A549 (cell line): Measurements from ENCODE around the gene PAXX. TPM values are rescaled to one million over a fixed set of nuclear protein-coding genes. Genes with fewer than 3 reads are reported as not detected.
A peak's percentile ranks its signal among the peaks of the same experiment; 100 is the strongest.

ENCODE experiments used
- ATAC-seq, 2 experiments: fragments of 200-7000 bp in 1 of 2; fragments of >200 bp in 1 of 2; cut with Nextera tagmentation in 1 of 2; cut with Tn5 transposase in 1 of 2; 3 replicates each; pipeline versions ENCODE4 v1.8.0 to v1.9.1; 2018 to 2020; ENCODE audit warnings: mild to moderate bottlenecking in 1 of 2, moderate library complexity in 1 of 2
- CTCF ChIA-PET: fragments of 300-600 bp; sonication (Branson Sonifier 250); formaldehyde crosslinking; extraction: SDS; loops from one replicate; lab custom pipeline; 2021; ENCODE audit warnings: antibody characterized with exemption, inconsistent platforms; lab: Yijun Ruan, JAX
- POLR2A ChIA-PET: fragments of 350-600 bp; formaldehyde crosslinking; extraction: SDS; loops from one replicate; lab custom pipeline; 2021; ENCODE audit warnings: antibody characterized with exemption, inconsistent platforms; lab: Yijun Ruan, JAX
- DNase-seq, 2 experiments: peaks; one replicate each; pipeline versions ENCODE4 v3.0.0 to v3.0.0-alpha.2; 2011 to 2016; ENCODE audit warnings: low read depth in 1 of 2, low spot score in 1 of 2
- FAIRE-seq: peaks from 2 replicates; lab custom pipeline; 2011; peaks lifted over from hg19 to GRCh38; lab: Jason Lieb, UNC
- H3K27ac ChIP-seq, 2 experiments: fragments of >200 bp; sonication (Bioruptor Twin); formaldehyde crosslinking; 3 replicates each; pipeline ENCODE4 v1.5.1; 2016 to 2017
- H3K4me1 ChIP-seq: fragments of >200 bp; sonication (Bioruptor Twin); formaldehyde crosslinking; 3 replicates; pipeline ENCODE4 v1.6.1; 2016
- H3K4me2 ChIP-seq: fragments of >200 bp; sonication (Bioruptor Twin); formaldehyde crosslinking; 3 replicates; pipeline ENCODE4 v1.6.1; 2016
- H3K4me3 ChIP-seq: fragments of >200 bp; sonication (Bioruptor Twin); formaldehyde crosslinking; 3 replicates; pipeline ENCODE4 v1.5.1; 2016
- H3K9me3 ChIP-seq: fragments of >200 bp; sonication (Bioruptor Twin); formaldehyde crosslinking; 3 replicates; pipeline ENCODE4 v1.6.1; 2016
- BHLHE40 ChIP-seq: IDR thresholded peaks from 2 replicates; pipeline ENCODE4 v1.6.1; 2012; ENCODE audit warnings: low read depth, low read length, inconsistent platforms
- CBX2 ChIP-seq: fragments of 200-600 bp; sonication (generic); IDR thresholded peaks from 2 replicates; pipeline ENCODE4 v1.6.1; 2016; ENCODE audit warnings: low read depth, mild to moderate bottlenecking, borderline replicate concordance
- CBX8 ChIP-seq: fragments of 200-600 bp; sonication (generic); IDR thresholded peaks from 2 replicates; pipeline ENCODE4 v1.6.1; 2016
- CHD2 ChIP-seq: fragments of 150-350 bp; IDR thresholded peaks from 2 replicates; pipeline ENCODE4 v1.6.1; 2014; ENCODE audit warnings: low read length; ENCODE audit not compliant: partially characterized antibody
- EHMT2 ChIP-seq: fragments of 200-600 bp; sonication (generic); IDR thresholded peaks from 2 replicates; pipeline ENCODE4 v1.6.1; 2016; ENCODE audit warnings: antibody characterized with exemption, low read depth, mild to moderate bottlenecking, moderate library complexity
- GATA3 ChIP-seq: IDR thresholded peaks from 2 replicates; pipeline ENCODE4 v1.6.1; 2012; ENCODE audit warnings: borderline replicate concordance
- HDAC2 ChIP-seq: fragments of 200-600 bp; sonication (generic); IDR thresholded peaks from 2 replicates; pipeline ENCODE4 v1.6.1; 2016
- HOXB5 ChIP-seq: fragments of 250-450 bp; sonication (Bioruptor Pico); IDR thresholded peaks from 2 replicates; pipeline ENCODE4 v1.5.0; 2020; ENCODE audit warnings: mild to moderate bottlenecking, moderate library complexity
- JUNB ChIP-seq: fragments of >200 bp; sonication (Bioruptor Twin); formaldehyde crosslinking; IDR thresholded peaks from 2 replicates; pipeline ENCODE4 v1.6.1; 2016
- KDM5A ChIP-seq: fragments of 200-600 bp; sonication (generic); IDR thresholded peaks from 2 replicates; pipeline ENCODE4 v1.6.1; 2016; ENCODE audit warnings: antibody characterized with exemption, mild to moderate bottlenecking
- MAFK ChIP-seq: fragments of 450-650 bp; IDR thresholded peaks from 2 replicates; pipeline ENCODE4 v1.6.1; 2014; ENCODE audit not compliant: partially characterized antibody
- MYC ChIP-seq: IDR thresholded peaks from 2 replicates; pipeline ENCODE4 v1.6.1; 2012; ENCODE audit warnings: mild to moderate bottlenecking, inconsistent platforms, low read length, improper control_type of control experiment, borderline replicate concordance
- NPAS2 ChIP-seq: fragments of 250-450 bp; sonication (Bioruptor Pico); IDR thresholded peaks from 2 replicates; pipeline ENCODE4 v1.8.0; 2022; ENCODE audit warnings: mild to moderate bottlenecking, moderate library complexity, borderline replicate concordance
- NR3C1 ChIP-seq: fragments of >200 bp; sonication (Bioruptor Twin); formaldehyde crosslinking; IDR thresholded peaks from 3 replicates; pipeline ENCODE4 v1.6.1; 2017
- ZC3H11A ChIP-seq: fragments of 450-650 bp; IDR thresholded peaks from 2 replicates; pipeline ENCODE4 v1.6.1; 2014; ENCODE audit warnings: antibody characterized with exemption, mild to moderate bottlenecking
- WGBS: methylation state at CpG from one replicate; pipeline ENCODE4 v1.1.6; 2017; ENCODE audit errors: missing lambda C conversion rate; 5-methylcytosine and 5-hydroxymethylcytosine counted together
- polyA plus RNA-seq, 4 experiments: library from polyadenylated mRNA; depleted of rRNA in 3 of 4; stranded (reverse); fragments of >200 nt; fragmentation: RNase III in 1 of 4; extraction: RNeasy Plus Mini Kit Qiagen cat#74134 plus additional on column Dnase treatment in 1 of 4; gene quantifications; 2 replicates in 3 of 4; 3 replicates in 1 of 4; pipeline ENCODE4 v1.2.3, GENCODE V29; 2011 to 2017
- TF ChIP-seq, protein P1 (sequence below): fragments of >200 bp; sonication (Bioruptor Twin); formaldehyde crosslinking; IDR thresholded peaks from 3 replicates; pipeline ENCODE4 v1.6.1; 2016
- TF ChIP-seq, protein P2 (sequence below): fragments of 150-350 bp; IDR thresholded peaks from 2 replicates; pipeline ENCODE4 v1.6.1; 2014; ENCODE audit warnings: low read depth, mild to moderate bottlenecking, low read length

PAXX gene
- polyA plus RNA-seq, 2 of the 4 experiments (the other 2 are of a cell fraction) = 15.6 to 53.2 TPM

DNA sequence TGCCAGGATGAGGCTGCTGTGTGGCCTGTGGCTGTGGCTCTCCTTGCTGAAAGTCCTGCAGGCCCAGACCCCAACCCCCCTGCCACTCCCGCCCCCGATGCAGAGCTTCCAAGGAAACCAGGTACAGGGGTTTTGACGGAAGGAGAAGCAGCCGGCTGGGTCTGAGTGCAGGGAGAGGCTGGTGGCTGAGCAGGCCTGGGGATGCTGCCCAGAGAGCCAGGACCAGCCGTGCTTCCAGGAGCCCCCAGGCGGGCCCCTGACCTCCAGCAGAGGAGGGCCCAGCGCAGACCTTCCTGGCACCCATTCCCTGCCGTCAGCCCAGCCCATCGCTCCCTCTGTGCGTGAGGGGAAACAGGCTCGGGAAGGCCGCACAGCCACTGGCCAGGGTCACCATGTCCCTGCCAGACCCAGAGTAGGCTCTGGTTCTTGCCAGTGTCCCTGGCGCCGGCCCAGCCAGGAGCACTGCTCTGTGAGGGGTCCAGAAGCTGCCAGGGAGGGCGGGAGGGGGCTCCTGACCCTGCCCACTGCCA lies 39.8 kb upstream of the PAXX start:
- Histone ChIP-seq H3K4me2 (no peak overlapping the region), H3K9me3 (no peaks in the 10 kb centered on the region), H3K4me3 (no peak overlapping the region), H3K4me1 (peaks cover 26% of the 10 kb centered on the region), H3K27ac (0 out of 6 replicates have a peak overlapping the region, but pooled peaks of 1 of the 2 experiments have one; percentile 19)
- TF ChIP-seq CBX8 (no peak), MYC (no peak), MAFK (no peak), HDAC2 (no peak)
- CTCF ChIA-PET = interaction anchor here (0.5 to 11.3 kb wide), 5 partner anchors 21 to 179 kb away, joined by 3 to 282 read pairs (median 4); partner anchors contain the start of genes ABCA2 and FUT7
- POLR2A ChIA-PET = interaction anchor here (0.7 kb wide), 1 partner anchor 224 kb away, joined by 7 read pairs; no protein-coding TSS in a partner anchor
- ATAC-seq (no peak), DNase-seq (no peak), FAIRE-seq (no peak)
- WGBS = 66% methylated on average over 5 of the region's 15 CpGs

DNA sequence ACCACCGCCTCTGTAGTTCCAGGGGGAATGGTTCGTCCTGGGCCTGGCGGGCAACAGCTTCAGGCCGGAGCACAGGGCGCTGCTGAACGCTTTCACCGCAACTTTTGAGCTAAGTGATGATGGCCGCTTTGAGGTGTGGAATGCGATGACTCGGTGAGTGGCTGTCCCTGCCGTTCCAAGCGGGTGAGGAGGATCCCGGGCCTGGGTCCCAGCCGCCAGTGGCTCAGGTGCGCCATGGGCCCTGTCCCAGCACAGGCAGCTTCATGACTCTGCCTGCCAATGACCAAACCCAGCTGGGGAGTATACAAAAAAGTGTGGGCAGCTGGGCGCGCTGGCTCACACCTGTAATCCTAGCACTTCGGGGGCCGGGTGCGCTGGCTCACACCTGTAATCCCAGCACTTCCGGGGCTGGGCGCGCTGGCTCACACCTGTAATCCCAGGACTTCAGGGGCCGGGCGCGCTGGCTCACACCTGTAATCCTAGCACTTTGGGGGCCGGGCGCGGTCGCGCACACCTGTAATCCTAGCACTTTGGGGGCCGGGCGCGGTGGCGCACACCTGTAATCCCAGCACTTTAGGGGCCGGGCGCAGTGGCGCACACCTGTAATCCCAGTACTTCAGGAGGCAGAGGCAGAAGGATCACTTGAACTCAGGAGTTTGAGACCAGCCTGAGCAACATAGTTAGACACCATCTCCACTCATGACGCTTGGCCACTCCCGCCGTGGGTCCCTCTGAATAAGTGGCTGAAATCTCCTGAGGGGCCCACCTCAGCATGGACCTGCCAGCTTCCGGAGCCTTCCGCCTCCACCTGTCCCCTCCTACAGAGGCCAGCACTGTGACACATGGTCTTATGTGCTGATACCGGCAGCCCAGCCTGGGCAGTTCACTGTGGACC lies 39.1 kb upstream of the PAXX start:
- ChIA-PET POLR2A (interaction anchor here (0.7 kb wide), 1 partner anchor 225 kb away, joined by 7 read pairs; no protein-coding TSS in a partner anchor), CTCF (interaction anchor here (0.5 to 11.3 kb wide), 6 partner anchors 9 to 178 kb away, joined by 3 to 282 read pairs (median 4); partner anchors contain the start of genes ABCA2, FBXW5 and FUT7)
- no peak for FAIRE-seq
- H3K4me3 ChIP-seq = no peak overlapping the region
- H3K4me2 ChIP-seq = no peak overlapping the region
- 0 out of 6 replicates have a peak overlapping the region, but pooled peaks of 1 of the 2 experiments have one; percentile 19 for H3K27ac ChIP-seq
- 95% methylated on average over 26 of the region's 44 CpGs for WGBS
- no peaks in the 10 kb centered on the region for H3K9me3 ChIP-seq
- no peak for DNase-seq
- TF ChIP-seq NR3C1 = no peak
- TF ChIP-seq HOXB5 = no peak
- TF ChIP-seq BHLHE40 = no peak
- no peak for TF ChIP-seq EHMT2
- no peak for TF ChIP-seq CHD2
- no peak for TF ChIP-seq ZC3H11A
- TF ChIP-seq, protein P1, sequence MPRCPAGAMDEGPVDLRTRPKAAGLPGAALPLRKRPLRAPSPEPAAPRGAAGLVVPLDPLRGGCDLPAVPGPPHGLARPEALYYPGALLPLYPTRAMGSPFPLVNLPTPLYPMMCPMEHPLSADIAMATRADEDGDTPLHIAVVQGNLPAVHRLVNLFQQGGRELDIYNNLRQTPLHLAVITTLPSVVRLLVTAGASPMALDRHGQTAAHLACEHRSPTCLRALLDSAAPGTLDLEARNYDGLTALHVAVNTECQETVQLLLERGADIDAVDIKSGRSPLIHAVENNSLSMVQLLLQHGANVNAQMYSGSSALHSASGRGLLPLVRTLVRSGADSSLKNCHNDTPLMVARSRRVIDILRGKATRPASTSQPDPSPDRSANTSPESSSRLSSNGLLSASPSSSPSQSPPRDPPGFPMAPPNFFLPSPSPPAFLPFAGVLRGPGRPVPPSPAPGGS = no peak
- no peak for TF ChIP-seq GATA3
- no peak for TF ChIP-seq CBX2
- TF ChIP-seq CBX8 = no peak
- TF ChIP-seq NPAS2 (CRISPR knock-in tag) = no peak
- TF ChIP-seq, protein P2, sequence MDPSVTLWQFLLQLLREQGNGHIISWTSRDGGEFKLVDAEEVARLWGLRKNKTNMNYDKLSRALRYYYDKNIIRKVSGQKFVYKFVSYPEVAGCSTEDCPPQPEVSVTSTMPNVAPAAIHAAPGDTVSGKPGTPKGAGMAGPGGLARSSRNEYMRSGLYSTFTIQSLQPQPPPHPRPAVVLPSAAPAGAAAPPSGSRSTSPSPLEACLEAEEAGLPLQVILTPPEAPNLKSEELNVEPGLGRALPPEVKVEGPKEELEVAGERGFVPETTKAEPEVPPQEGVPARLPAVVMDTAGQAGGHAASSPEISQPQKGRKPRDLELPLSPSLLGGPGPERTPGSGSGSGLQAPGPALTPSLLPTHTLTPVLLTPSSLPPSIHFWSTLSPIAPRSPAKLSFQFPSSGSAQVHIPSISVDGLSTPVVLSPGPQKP = no peak
- ATAC-seq = no peak
- peaks cover 19% of the 10 kb centered on the region for H3K4me1 ChIP-seq

DNA sequence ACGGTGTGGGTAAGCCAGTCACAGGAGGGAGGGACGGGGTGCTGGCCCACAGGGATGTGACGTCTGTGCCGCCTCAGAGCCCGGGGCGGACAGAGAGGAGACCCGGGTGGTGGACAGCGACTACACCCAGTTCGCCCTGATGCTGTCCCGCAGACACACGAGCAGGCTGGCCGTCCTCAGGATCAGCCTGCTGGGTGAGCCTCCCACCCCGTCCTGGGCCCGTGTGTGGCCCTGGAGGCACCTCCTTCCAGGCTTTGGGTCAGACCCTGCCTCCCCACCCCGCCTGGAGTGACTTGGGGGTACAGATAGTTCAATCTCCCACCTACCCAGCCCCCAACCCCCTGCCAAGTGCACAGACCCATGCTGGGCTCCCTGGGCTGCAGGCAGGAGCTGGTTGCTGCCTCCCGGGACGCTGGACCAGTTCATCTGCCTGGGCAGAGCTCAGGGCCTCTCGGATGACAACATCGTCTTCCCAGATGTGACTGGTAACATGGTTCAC lies 38.4 kb upstream of the PAXX start:
- ChIA-PET POLR2A (interaction anchor here (0.6 kb wide), 1 partner anchor 38 kb away, joined by 3 read pairs; no protein-coding TSS in a partner anchor), CTCF (interaction anchor here (1.1 to 11.3 kb wide), 2 partner anchors 78 to 93 kb away, joined by 3 to 282 read pairs; partner anchors contain the start of genes ABCA2, FUT7 and NPDC1)
- peaks cover 12% of the 10 kb centered on the region for H3K4me1 ChIP-seq
- TF ChIP-seq JUNB (no peak), KDM5A (no peak)
- TF ChIP-seq, all 56 proteins: peak for 0
- Histone ChIP-seq H3K4me3 (no peak overlapping the region), H3K4me2 (no peak overlapping the region), H3K27ac (no peak overlapping the region), H3K9me3 (no peaks in the 10 kb centered on the region)
- 82% methylated on average over 11 of the region's 19 CpGs for WGBS
- ATAC-seq (no peak), DNase-seq (no peak), FAIRE-seq (no peak)
